DLD1 (cell line): ENCODE results near the gene CPXM2.

Experiments used
- in situ Hi-C: cut with HindIII; loops from 2 replicates; pipeline ENCODE4 v1.10.0; 2017; ENCODE audit warnings: low sequenced_read_pairs

The CPXM2 gene

DNA sequence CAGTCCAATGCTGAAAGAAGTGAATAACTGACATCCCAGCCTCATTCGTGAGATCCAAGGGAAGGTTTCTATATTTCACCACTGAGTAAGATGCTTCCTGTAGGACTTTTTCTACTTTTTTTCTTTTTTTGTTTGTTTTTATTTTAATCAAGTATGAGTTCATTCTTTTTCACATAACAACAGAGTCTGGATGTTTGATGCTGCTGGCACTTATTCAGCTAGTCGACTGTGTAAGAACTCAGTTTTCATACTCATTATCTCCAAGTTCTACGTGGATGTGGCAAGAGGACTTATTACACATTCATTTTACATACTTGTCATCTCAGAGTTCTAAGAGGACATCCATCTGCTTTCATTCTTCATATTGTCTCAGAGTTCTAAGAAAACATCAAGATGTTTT, 86.9 kb downstream of the CPXM2 start:
- in situ Hi-C loops: no loop called here

DNA sequence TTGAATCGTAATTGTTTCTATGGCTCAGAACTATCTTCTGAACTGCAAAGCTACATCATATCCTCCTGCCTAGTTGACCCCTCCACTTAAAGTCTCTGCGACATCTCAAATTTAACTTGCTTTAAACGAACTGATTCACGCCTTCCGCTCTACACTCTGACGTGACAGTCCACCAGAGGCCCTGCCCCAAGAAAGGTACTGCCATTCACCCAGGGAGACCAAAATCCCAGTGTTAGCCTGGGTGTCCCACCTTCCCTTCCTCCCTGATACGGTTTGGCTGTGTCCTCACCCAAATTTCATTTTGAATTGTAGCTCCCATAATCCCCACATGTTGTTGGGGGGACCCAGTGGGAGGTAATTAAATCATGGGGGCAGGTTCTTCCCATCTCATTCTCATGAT, 90.8 kb downstream of the CPXM2 start:
- in situ Hi-C loops: no loop called here

DNA sequence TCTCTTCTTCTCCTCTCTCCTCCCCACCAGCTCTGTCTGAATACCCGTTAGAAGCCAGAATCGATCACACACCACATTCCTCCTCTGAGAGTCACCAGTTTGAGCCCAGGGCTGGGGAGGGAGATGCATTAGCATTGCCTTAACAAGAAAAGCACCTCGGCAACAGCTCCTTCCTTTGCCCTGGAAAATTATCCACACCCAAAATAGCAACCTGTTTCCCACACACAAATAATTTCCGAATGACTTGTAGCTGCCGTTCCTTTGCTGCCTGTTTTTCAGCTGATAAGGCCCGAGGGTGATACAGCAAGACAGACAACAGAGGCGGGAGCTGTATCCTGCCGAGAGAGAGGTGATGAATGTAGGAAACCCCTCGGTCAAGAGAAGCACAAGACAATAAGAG, 91.3 kb downstream of the CPXM2 start:
- in situ Hi-C loops: no loop called here

DNA sequence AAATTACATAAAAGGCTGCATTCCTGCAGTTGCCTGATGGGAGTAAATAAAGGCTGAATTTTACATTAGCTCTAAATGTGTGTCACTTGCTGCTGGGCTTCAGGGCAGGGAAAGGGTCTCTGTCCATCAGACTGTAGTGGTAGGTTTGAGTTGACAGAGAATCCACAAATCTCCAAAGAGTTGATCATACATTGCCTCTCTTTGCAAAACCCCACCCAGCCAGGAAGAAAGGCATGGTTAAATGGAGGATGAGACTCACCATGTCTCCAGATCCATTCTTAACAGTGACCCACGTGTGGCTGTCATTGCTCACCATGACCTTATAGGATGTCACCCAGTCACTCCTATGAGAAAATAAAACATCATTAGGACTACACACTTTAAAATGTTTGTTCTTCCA, 92.8 kb downstream of the CPXM2 start:
- in situ Hi-C loops: no loop called here

DNA sequence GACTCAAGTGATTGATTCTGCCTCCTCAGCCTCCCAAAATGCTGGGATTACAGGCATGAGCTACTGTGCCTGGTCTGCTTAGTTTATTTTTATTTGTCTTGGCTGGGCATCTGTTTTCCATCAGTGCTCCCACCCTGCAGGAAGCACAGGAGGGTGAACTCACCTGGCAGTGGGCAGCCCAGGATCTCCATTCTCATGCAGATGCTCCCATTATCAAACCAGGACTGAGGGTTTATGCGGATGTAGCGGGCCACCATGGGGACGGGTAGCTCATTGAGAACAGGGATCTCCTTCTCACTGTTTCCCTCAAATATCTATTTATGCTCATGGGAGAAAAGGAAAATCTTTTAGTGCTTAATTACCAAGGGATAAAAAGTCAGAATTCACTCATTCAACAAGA, 93.8 kb downstream of the CPXM2 start:
- in situ Hi-C loops: no loop called here

DNA sequence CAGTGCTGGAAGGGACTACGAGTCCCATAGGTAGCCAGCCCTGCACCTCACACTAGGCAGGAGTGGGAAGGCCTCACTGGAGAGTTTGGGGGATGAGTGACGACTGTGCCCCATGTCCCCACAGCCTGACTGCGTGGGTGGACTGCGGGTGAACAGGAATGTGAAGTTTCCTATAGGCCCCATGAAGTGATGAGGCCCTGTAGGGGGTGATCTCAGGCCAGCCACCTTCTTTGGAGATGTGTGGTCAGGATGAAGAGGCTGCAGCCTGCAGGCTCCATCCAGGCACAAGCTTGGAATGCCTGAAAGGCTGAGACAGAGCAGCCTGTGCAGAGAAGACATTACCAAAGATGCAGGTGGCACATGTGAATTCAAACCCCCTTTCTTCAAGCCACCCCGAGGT, 94.9 kb downstream of the CPXM2 start:
- in situ Hi-C loops: no loop called here

DNA sequence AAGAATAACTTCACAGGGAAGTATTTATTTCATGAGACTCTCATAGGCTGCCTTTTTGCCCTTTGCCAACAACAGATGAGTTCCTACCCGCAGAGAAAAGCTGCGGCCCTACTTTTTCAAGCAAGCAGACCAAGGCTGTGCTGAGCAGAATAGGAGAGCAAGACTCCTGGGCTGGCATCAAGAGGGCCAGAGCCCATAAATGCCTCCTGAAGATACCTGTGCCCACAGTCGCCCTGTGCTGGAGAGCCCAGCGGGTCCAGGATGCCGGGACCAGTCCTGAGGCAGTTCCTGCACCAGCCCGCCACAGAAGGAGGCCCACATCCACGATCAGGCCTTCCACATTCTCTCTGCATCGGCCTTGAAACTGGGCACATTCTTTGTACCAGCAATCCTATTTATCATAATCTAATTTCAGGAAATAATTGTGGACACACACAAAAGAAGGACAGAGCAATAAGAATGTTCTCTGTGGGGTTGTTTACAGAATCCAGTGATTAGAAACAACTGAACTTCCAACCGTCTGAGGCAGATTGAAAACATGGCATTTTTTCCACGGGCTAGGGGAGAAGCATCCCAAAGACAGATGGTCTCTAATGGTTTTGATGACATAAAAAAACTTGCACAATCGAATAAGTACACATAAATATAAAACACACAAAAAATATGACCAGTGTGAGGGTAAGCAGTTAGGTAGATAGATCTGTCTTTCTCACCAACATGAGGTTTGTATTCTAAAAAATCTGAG, 95.6 kb downstream of the CPXM2 start:
- in situ Hi-C loops: no loop called here

DNA sequence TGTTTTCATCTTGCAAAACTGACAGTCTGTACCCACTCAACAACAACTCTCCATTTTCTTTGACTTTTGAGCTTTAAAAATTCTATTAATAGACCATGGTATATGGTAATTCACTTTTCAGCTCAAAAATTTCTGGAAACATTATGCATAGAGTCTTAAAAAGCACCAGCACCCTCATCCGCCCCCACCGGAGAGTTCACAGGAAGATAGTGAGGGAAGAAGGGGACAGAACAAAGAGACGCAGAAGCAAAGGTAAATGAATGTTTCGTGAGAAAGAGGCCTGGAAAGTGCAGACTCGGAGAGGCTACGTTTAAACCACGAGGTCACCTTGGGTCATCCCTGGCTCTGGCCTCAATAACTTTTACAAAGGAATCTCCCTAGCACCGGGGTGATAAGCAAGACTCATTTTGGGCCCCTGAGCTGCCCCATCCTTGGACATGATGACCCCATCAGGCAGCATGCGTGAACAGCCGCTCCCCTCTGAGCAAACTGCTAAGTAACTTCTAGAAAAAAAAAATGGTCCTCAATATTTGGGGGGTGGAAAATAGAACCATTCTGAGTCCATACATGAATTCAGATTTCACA, 96.3 kb downstream of the CPXM2 start:
- in situ Hi-C loops: no loop called here

DNA sequence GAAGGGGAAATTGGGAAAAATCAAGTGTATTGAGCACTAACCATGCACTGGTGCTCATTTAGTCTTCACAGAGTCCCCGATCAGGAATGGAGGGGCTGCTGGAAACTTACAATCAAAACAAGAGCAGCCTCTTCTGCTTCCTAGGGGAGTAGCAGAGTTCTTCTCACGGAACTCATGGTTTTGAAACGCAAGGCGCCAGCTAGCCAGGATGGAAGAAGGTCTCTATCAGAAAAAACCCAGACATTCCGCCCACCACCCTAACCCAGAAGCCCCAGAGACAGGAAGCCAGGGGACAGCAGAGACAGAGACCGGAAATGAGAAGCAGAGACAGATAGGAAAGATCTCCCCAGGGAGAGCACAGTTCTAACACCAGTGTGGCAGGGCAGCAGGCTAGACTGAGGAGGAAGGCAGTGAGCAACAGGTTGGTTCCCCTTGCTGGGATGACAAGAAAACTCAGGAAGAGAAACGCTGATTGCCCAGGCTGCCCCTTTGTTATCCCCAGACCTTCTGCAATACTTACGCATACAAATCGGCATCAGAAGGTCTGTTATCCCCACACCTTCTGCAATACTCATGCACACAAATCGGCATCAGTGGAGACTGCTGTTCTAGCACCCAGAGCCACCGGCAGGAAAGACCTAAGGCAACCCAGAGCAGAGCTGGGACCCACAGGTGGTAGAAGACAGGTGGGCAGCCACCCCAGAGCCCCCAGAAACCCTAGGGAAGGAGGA, 99.2 kb downstream of the CPXM2 start:
- in situ Hi-C loops: no loop called here

DNA sequence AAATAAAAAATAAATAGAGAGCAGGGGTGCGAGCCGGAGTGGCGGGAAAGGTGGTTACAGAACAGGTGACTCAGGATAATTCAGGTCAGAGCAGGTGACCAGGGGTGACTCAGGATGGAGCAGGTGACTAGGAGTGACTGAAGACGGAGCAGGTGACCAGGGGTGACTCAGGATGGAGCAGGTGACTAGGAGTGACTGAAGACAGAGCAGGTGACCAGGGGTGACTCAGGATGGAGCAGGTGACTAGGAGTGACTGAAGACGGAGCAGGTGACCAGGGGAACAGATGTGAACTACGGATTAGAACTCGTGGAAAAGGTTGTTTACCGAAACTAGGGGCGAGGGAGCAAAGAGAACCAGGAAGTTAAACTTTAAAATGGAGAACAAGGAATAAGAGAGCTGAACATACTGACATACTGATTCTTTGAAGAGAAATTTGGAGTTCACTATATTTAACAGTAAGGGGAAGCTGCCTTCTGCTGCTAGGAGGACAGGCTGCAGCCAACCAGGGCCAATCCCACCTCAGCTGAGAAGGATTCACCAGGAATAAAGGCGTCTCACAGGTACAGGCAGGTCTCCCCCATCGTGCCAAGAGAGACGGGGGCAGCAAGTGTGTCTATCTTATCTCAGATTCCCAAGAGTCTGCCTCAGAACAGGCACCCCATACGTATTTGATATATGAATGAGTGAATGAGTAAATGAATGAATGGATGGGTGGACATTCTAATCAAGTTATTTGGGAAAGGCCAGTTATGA, 101.3 kb downstream of the CPXM2 start:
- in situ Hi-C loops: no loop called here

DNA sequence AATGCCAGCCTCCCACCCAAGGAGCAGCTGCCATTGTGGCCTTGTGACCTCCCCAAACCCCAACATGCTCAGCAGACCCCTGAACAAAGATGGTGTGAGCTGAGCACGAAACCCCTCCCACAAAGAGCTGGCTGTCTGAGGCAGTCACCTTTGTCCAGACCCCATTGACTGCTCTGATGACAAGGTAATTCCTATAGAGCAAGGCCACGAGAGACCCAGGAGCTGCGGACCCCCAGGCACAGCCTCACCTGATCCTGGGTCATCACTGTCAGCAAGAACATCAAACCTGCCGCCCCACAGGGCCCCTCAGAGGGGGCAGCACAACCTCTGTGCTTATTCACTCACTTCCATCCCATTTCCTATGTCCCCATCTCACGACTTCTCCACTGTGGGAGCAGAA, 102.6 kb downstream of the CPXM2 start:
- in situ Hi-C loops: no loop called here

DNA sequence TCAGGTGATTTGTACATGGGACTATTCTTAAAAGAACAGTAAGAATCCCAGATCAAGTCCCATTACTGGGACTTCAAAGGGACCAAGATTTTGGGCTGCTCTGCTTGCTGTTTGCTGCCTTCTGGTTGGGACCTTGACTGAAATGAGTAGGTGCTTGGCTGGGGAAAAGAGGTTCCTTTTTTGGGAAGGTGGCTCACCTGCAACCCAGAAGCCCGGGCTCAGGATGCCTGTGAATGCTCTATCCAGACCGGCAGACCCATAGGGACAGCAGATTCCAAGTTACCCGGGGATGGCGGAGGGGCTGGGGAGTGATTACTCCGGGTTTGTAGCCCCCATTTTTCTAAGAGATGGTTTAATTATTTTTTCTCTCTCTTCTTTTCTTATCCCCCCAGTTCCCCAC, 104.0 kb downstream of the CPXM2 start:
- in situ Hi-C loops: no loop called here

DNA sequence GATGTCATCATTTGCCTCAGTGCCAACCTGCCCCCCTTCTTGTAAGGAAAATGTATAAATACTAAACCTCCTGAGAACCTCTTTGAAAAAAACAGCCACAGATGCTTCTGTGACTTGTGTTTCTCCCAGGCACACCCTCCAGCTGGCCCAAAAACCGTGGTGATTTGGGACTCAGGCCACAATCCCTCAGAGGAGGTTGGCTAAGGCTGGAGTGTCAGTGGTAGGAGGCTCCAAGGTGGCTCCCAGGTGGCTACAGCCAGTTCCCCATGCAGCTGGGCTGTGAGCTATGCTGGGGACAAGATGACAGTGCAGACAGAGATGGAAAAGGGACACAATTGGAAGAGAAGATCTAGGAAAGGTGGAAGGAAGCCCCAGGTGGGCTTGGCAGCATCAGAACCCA, 104.7 kb downstream of the CPXM2 start:
- in situ Hi-C loops: no loop called here

DNA sequence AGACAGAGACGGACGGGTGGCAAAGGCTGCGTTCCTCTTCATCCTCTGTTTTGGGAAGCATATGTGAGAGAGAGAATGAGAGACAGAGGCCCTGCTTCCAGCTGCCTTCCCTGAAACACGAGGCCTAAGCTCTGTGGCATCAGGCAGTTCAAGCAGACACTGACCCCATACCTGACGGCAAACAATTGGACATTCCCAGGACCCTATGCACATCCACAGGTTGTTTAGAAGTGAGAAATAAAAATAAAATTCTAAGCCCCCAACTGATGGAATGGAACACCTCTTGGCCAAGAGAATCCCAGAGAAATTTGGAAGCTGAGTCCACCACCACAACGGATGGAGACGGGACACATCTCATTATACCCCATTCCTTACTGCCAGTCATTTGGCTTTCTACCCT, 105.3 kb downstream of the CPXM2 start:
- in situ Hi-C loops: no loop called here

DNA sequence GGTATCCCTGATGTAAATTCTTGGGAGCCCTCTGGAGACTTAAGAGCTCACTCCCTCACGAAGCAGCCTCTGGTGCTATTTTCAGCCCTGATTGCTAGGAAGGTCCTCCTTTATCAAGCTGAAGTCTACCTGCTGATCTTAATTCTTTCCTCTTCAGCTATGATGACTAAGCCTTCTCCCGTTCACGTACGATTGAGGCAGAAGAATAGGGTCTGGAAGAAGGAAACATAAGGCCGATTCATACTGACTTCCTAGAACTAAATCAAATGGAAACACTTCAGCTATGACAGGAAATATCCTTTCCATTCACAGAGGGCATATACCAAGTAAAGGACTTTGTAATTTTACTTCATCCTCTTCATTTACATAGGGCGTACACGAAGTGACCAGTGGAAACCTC, 107.0 kb downstream of the CPXM2 start:
- in situ Hi-C loops: no loop called here

DNA sequence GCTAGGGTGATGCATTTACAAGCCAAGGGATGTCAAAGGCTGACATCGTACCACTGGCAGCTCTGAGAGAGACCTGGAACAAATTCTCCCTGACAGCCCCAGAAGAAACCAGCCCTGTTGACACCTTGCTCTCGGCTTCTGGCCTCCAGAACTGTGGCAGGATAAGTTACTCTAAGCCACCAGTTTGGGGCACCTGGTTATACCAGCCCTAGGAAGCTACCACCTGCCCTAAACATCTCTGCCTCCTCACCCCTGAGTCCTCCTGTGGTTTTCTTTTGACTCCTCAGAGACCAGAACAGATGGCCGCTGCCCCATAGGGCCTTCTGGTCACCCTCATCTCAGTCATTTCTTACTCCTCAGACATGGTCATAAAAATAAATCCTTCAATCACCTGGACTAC, 107.4 kb downstream of the CPXM2 start:
- in situ Hi-C loops: no loop called here

DNA sequence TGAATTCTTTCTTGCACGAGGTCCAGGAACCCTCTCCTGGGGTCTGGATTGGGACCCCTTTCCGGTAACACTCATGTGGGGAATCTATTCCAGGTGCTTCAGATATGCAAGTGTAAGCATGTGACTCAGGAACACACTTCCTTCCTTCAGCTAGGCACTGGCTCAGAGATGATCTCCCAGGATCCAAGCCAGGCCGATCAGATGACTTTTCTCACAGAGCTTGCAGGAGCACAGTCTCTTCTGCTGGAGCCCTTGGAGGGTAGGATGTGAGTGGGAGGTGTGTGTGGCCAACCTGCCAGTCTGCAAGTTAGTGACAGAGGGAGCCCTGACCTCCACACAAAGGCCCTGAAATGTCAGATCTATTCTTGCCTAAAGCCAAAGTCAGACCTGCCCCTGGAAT, 108.3 kb downstream of the CPXM2 start:
- in situ Hi-C loops: no loop called here

DNA sequence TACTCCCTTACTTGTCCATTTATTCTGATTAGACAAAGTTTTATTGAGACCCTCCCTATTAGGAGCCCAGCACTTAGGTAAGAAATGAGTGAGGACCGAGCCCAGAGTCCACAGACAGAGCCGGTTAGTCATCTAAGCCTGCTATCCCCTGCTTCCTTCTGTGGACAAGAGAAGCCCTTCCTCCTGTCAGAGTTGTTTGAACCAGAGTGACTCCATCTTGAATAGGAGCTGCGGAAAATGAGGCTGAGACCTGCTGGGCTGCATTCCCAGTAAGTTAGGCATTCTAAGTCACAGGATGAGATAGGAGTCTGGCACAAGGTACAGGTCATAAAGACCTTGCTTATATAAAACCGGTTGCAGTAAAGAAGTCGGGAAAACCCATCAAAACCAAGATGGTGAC, 109.1 kb downstream of the CPXM2 start:
- in situ Hi-C loops: no loop called here

DNA sequence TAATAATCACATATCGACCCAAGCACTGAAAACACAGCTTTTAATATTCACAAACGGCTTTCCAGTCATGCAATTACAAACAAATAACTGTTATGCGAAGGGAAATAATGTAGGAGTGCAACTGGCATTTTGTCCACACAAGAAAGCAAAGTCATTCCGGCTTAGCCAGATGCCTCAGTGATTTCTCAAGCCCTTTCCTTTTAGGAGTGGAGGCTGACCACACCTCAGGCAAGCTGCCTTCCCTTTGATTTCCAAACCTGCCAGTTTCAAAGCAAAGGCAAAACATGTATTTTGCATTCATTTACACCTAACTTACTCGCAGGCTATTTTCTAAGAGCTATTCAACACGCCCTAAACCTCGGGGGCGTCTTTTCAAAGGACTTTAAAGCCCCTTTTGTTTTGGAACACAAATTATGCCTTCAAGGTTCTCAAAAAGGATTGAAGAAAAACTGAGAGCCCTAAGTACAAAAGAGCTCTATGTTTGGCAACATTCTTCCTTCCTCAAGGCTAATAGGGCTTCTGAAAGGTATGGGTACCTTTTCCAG, 109.6 kb downstream of the CPXM2 start:
- in situ Hi-C loops: no loop called here

DNA sequence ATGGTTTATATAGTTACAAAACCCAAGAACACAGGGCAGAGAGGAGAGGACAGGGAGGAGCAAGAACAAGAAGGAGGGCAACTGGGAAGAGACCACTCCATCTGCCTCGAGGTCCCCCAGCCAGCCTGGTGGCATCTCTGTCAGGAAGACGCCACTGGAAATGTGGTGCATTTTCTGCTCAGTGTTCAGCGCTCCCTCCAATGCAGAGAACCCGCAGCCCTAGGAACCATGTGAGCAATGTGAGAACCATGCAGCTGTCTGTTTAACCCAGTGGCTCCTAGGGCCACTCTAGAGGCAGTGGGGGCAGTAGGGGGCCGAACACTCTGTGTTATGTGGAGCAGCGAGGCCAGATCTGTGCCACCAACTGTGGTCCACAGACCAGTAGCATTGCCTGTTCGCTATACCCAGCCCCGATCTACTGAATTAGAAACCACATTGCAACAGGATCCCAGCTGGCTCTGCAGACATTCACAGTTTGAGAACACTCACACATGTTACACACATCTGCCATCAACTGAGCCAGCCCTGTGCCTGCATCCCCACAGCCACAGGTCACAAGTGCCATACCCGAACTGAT, 110.2 kb downstream of the CPXM2 start:
- in situ Hi-C loops: no loop called here
